GM12878 (cell line): ENCODE results near the gene SPRED2. TPM values are rescaled to one million over a fixed set of nuclear protein-coding genes. Genes with fewer than 3 reads are reported as not detected.

ENCODE experiments used
- ATAC-seq: fragments of 200-7000 bp; cut with Tn5 transposase; 3 replicates; pipeline ENCODE4 v1.9.1; 2020; ENCODE audit warnings: mild to moderate bottlenecking, moderate library complexity
- BruUV-seq: library from RNA; stranded (reverse); fragments of 400-500 nt; replicated peaks from 2 replicates; lab custom pipeline; 2021; lab: Mats Ljungman, UMichigan
- CTCF ChIA-PET: fragments of 300-600 bp; sonication (Branson Sonifier 250); formaldehyde crosslinking; extraction: SDS; loops from one replicate; lab custom pipeline; 2021; ENCODE audit warnings: inconsistent platforms; lab: Yijun Ruan, JAX
- POLR2A ChIA-PET: fragments of 350-600 bp; formaldehyde crosslinking; extraction: SDS; loops from one replicate; lab custom pipeline; 2021; ENCODE audit warnings: inconsistent platforms; lab: Charles Lee
- RAD21 ChIA-PET: fragments of 300-600 bp; sonication (Branson Sonifier 250); formaldehyde crosslinking; loops from one replicate; lab custom pipeline; 2023; ENCODE audit warnings: antibody characterized with exemption; ENCODE audit not compliant: unreplicated experiment; lab: Charles Lee
- SMC1A ChIA-PET: fragments of 300-600 bp; sonication (Branson Sonifier 250); formaldehyde crosslinking; loops from one replicate; lab custom pipeline; 2023; ENCODE audit not compliant: unreplicated experiment, uncharacterized antibody; lab: Charles Lee
- DNase-seq: peaks from one replicate; pipeline ENCODE4 v3.0.0-alpha.2; 2011; ENCODE audit warnings: low read depth, low spot score
- FAIRE-seq: peaks from 3 replicates; lab custom pipeline; 2011; peaks lifted over from hg19 to GRCh38; lab: Jason Lieb, UNC
- H2AFZ ChIP-seq: 2 replicates; pipeline ENCODE4 v1.6.0; 2011; ENCODE audit warnings: low read depth, low read length, control low read depth; ENCODE audit not compliant: control insufficient read depth
- H3K27ac ChIP-seq: 2 replicates; pipeline ENCODE4 v1.5.1; 2011; ENCODE audit warnings: control low read depth; ENCODE audit not compliant: control insufficient read depth, insufficient read depth
- H3K27me3 ChIP-seq, 2 experiments: replicated peaks in 1 of 2; 2 replicates each; pipeline versions ENCODE4 v1.6.0 to v1.6.1; 2011; ENCODE audit warnings: low read length in 1 of 2; ENCODE audit not compliant: control insufficient read depth in 2 of 2, insufficient read depth in 2 of 2
- H3K36me3 ChIP-seq, 2 experiments: 2 replicates each; pipeline ENCODE4 v1.5.1; 2011; ENCODE audit warnings: low read length in 1 of 2; ENCODE audit not compliant: control insufficient read depth in 2 of 2, insufficient read depth in 2 of 2
- H3K4me1 ChIP-seq: 2 replicates; pipeline ENCODE4 v1.6.1; 2011; ENCODE audit warnings: mild to moderate bottlenecking, low read length, moderate library complexity, mixed read lengths; ENCODE audit not compliant: control insufficient read depth, insufficient read depth
- H3K4me2 ChIP-seq: 2 replicates; pipeline ENCODE4 v1.6.0; 2011; ENCODE audit warnings: control low read depth; ENCODE audit not compliant: control insufficient read depth, insufficient read depth
- H3K4me3 ChIP-seq: fragments of 200-600 bp; sonication (generic); 2 replicates; pipeline ENCODE4 v1.5.1; 2016
- H3K79me2 ChIP-seq: 2 replicates; pipeline ENCODE4 v1.6.0; 2011; ENCODE audit warnings: low read length; ENCODE audit not compliant: control insufficient read depth, insufficient read depth
- H3K9ac ChIP-seq: 2 replicates; pipeline ENCODE4 v1.8.0; 2011; ENCODE audit warnings: low read length, control low read depth, mixed read lengths; ENCODE audit not compliant: control insufficient read depth, insufficient read depth
- H3K9me3 ChIP-seq: replicated peaks from 3 replicates; pipeline ENCODE4 v1.5.1; 2011; ENCODE audit warnings: mild to moderate bottlenecking, low read length; ENCODE audit not compliant: control insufficient read depth, insufficient read depth
- H4K20me1 ChIP-seq: 2 replicates; pipeline ENCODE4 v1.6.0; 2011; ENCODE audit not compliant: control insufficient read depth, insufficient read depth
- CBX5 ChIP-seq: sonication (generic); IDR thresholded peaks from 2 replicates; pipeline ENCODE4 v1.6.1; 2016; ENCODE audit warnings: low read depth, moderate library complexity, mild to moderate bottlenecking, inconsistent platforms
- CTCF ChIP-seq, 3 experiments: IDR thresholded peaks in 2 of 3; conservative IDR thresholded peaks in 1 of 3; 2 replicates each; pipeline ENCODE4 v1.5.1; 2011; ENCODE audit warnings: low read depth in 3 of 3, low read length in 3 of 3, mild to moderate bottlenecking in 3 of 3, control low read depth in 2 of 3, moderate library complexity in 2 of 3, inconsistent platforms in 1 of 3, mixed read lengths in 1 of 3; ENCODE audit not compliant: control insufficient read depth in 2 of 3, insufficient read depth in 1 of 3; ENCODE audit errors: extremely low read depth in 1 of 3
- IKZF2 ChIP-seq, 2 experiments: fragments of 450-650 bp; IDR thresholded peaks; 2 replicates each; pipeline ENCODE4 v1.6.1; 2017; ENCODE audit warnings: mild to moderate bottlenecking in 2 of 2, moderate library complexity in 2 of 2
- IRF5 ChIP-seq: fragments of 450-650 bp; IDR thresholded peaks from 2 replicates; pipeline ENCODE4 v1.6.1; 2017; ENCODE audit warnings: borderline replicate concordance
- MXI1 ChIP-seq: fragments of 150-350 bp; IDR thresholded peaks from 2 replicates; pipeline ENCODE4 v1.6.1; 2011; ENCODE audit warnings: low read depth, mild to moderate bottlenecking, inconsistent platforms, low read length, improper control_type of control experiment
- PAX8 ChIP-seq: fragments of 450-650 bp; IDR thresholded peaks from 2 replicates; pipeline ENCODE4 v1.6.1; 2017; ENCODE audit warnings: mild to moderate bottlenecking, moderate library complexity
- PKNOX1 ChIP-seq: fragments of 450-650 bp; IDR thresholded peaks from 2 replicates; pipeline ENCODE4 v1.6.1; 2016; ENCODE audit warnings: mild to moderate bottlenecking
- POLR2AphosphoS2 ChIP-seq: IDR thresholded peaks from 2 replicates; pipeline ENCODE4 v1.6.1; 2011; ENCODE audit warnings: low read depth, mild to moderate bottlenecking, low read length, improper control_type of control experiment, moderate library complexity
- PRDM15 ChIP-seq: fragments of 450-650 bp; formaldehyde crosslinking; IDR thresholded peaks from 2 replicates; pipeline ENCODE4 v1.4.0; 2020; ENCODE audit warnings: mild to moderate bottlenecking, moderate library complexity
- SPI1 ChIP-seq: IDR thresholded peaks from 2 replicates; pipeline ENCODE4 v1.6.1; 2011; ENCODE audit warnings: low read depth, mild to moderate bottlenecking, low read length, moderate library complexity, borderline replicate concordance; ENCODE audit not compliant: insufficient read depth
- ZNF622 ChIP-seq: fragments of 450-650 bp; IDR thresholded peaks from 2 replicates; pipeline ENCODE4 v1.6.1; 2017; ENCODE audit warnings: mild to moderate bottlenecking, inconsistent platforms
- WGBS: methylation state at CpG from one replicate; pipeline ENCODE4 v1.1.6; 2016; ENCODE audit warnings: low lambda C conversion rate; ENCODE audit not compliant: insufficient replicate concordance, insufficient coverage; ENCODE audit errors: missing lambda C conversion rate; 5-methylcytosine and 5-hydroxymethylcytosine counted together
- in situ Hi-C: fragments of 300-500 bp; cut with MboI; formaldehyde crosslinking; loops from 9 replicates; pipeline ENCODE4 v1.14.3; 2018; ENCODE audit warnings: mixed read lengths
- intact Hi-C: fragments of 100-400 bp; cut with micrococcal nuclease; formaldehyde crosslinking; loops from one replicate; pipeline ENCODE4 v1.14.2; 2022; ENCODE audit not compliant: unreplicated experiment
- polyA plus RNA-seq, 11 experiments: library from polyadenylated mRNA; depleted of rRNA in 4 of 11; unstranded in 6 of 11; stranded (reverse) in 5 of 11; fragments of >200 nt; fragmentation: Nextera tagmentation in 4 of 11; fragmentation: Illumina TruSeq in 1 of 11; extraction: Ambion mirVana in 4 of 11; extraction: Trizol in 1 of 11; gene quantifications; 1 replicate in 1 of 11; 2 replicates in 10 of 11; pipeline versions ENCODE4 v1.2.1 to v1.2.3, GENCODE V29; 2011 to 2016; ENCODE audit warnings: inconsistent platforms in 2 of 11, missing spikeins in 2 of 11, low read depth in 1 of 11
- total RNA-seq, 4 experiments: library from RNA; depleted of rRNA in 3 of 4; stranded (reverse); fragments of >200 nt in 3 of 4; fragmentation: Illumina TruSeq in 1 of 4; extraction: Trizol in 1 of 4; gene quantifications; 2 replicates each; pipeline versions ENCODE4 v1.2.1 to v1.2.3, GENCODE V29; 2013 to 2021

Gene SPRED2
- total and polyA plus RNA-seq, 10 of the 15 experiments (the other 5 are each of a cell fraction or from before 2014, with no cell fraction given) = 3.0 to 23.9 (median 9.7) TPM

DNA sequence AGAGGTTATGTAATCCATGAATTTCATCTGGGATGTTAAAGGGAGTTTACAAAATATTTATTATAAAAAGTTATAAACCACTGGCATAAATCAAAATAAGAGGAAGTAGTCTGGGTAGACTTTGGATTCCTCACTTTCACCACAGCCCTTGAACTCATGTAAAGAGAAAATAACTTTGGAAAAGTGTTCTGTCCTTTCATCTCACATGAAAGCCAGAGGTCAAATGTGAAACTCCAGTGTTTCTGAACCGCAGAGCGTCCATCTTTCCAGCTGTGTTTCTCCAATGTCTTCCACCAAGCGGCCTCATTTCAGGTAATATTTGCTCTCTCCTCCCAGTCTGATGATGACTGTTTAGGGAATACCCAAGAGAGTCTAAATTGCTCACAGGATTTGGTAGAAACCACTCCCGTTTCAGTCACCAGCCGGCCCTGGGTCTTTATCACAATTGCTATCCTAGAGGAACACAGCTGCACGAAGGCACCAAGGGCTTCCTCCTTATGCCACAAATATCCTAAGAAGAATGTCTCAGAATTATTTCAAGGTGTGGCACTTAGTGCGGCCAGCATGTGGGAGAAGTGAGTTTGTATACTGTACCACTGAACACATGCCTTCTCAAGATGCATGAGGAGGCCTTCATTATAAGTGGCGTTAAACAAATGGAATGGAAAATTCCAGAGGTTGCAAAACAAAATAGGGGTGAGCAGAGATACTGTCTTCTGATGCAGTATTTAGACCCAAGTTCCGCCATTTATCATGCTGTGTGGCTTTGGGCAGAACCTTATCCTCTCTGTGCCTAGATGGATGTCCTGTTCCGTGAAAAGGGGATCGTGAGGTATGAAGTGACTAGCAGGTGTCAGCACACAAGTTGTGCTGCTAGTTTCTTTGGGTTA is 140.9 kb downstream of the SPRED2 start (continued):
- TF ChIP-seq PKNOX1 (no peak), PRDM15 (CRISPR knock-in tag) (no peak)

GRCh38 chr2:65287364-65287763 is 145.0 kb downstream of the SPRED2 start:
- no peak overlapping the region for H3K4me2 ChIP-seq
- no peaks in the 10 kb centered on the region for H3K36me3 ChIP-seq
- intact Hi-C loops = no loop called here
- no peak overlapping the region for H3K4me3 ChIP-seq
- H4K20me1 ChIP-seq = no peaks in the 10 kb centered on the region
- RAD21 ChIA-PET = interaction anchor here (1.1 kb wide), 1 partner anchor 33 kb away, joined by 3 read pairs; no protein-coding TSS in a partner anchor
- SMC1A ChIA-PET = interaction anchor here (1.0 kb wide), 1 partner anchor 12 kb away, joined by 4 read pairs; no protein-coding TSS in a partner anchor
- no peak for FAIRE-seq
- no peaks in the 10 kb centered on the region for H3K4me1 ChIP-seq
- no peak for DNase-seq
- no peaks in the 10 kb centered on the region for H3K79me2 ChIP-seq
- in situ Hi-C loops = no loop called here
- H3K27me3 ChIP-seq = no peaks in the 10 kb centered on the region
- CTCF ChIA-PET = interaction anchor here (1.0 to 2.2 kb wide), 2 partner anchors 13 to 14 kb away, joined by 4 to 6 read pairs; no protein-coding TSS in a partner anchor
- ATAC-seq = no peak
- H3K9ac ChIP-seq = no peak overlapping the region
- 49% methylated on average over 4 of the region's 4 CpGs for WGBS
- POLR2A ChIA-PET = no interaction called here
- no peak overlapping the region for H2AFZ ChIP-seq
- no peaks in the 10 kb centered on the region for H3K9me3 ChIP-seq
- no peak overlapping the region for H3K27ac ChIP-seq
- no TSS peak for BruUV-seq
- TF ChIP-seq MXI1 = no peak
- TF ChIP-seq CTCF (IDR thresholded peaks at IDR 0.05 in 2 of 3, conservative IDR thresholded peaks at IDR 0.05 in 1 of 3; ENCODE audit: control insufficient read depth in 2 of 3, extremely low read depth in 1 of 3, insufficient read depth in 1 of 3, low read depth in 3 of 3, low read length in 3 of 3) = no peak
- TF ChIP-seq CBX5 = no peak
- no peak for TF ChIP-seq POLR2AphosphoS2
- no peak for TF ChIP-seq IKZF2 (IDR thresholded peaks at IDR 0.05)
- no peak for TF ChIP-seq PAX8
- no peak for TF ChIP-seq ZNF622
- TF ChIP-seq SPI1 = no peak
- TF ChIP-seq IRF5 = no peak
